HEK293T (cell line): ENCODE measurements around the gene ABHD12B.

Experiments
- ARNT ChIP-seq: fragments of 450-650 bp; IDR thresholded peaks from 2 replicates; pipeline ENCODE4 v1.6.1; 2017; ENCODE audit warnings: mild to moderate bottlenecking
- BHLHE40 ChIP-seq: fragments of 450-650 bp; IDR thresholded peaks from 2 replicates; pipeline ENCODE4 v1.6.1; 2016; ENCODE audit warnings: mild to moderate bottlenecking, moderate library complexity, borderline replicate concordance
- CTBP1 ChIP-seq: fragments of 450-650 bp; IDR thresholded peaks from 2 replicates; pipeline ENCODE4 v1.6.1; 2016; ENCODE audit warnings: borderline replicate concordance
- ELF4 ChIP-seq: fragments of 450-650 bp; IDR thresholded peaks from 2 replicates; pipeline ENCODE4 v1.6.1; 2017; ENCODE audit warnings: antibody characterized with exemption
- FOXA1 ChIP-seq: fragments of 450-650 bp; IDR thresholded peaks from 2 replicates; pipeline ENCODE4 v1.6.1; 2016; ENCODE audit warnings: mild to moderate bottlenecking
- FOXK2 ChIP-seq: fragments of 450-650 bp; IDR thresholded peaks from 2 replicates; pipeline ENCODE4 v1.6.1; 2016; ENCODE audit warnings: mild to moderate bottlenecking
- FOXM1 ChIP-seq: fragments of 450-650 bp; IDR thresholded peaks from 2 replicates; pipeline ENCODE4 v1.6.1; 2017; ENCODE audit warnings: mild to moderate bottlenecking, borderline replicate concordance
- NFRKB ChIP-seq: fragments of 450-650 bp; IDR thresholded peaks from 2 replicates; pipeline ENCODE4 v1.6.1; 2016; ENCODE audit warnings: mild to moderate bottlenecking, moderate library complexity
- SP1 ChIP-seq: fragments of 450-650 bp; IDR thresholded peaks from 2 replicates; pipeline ENCODE4 v1.6.1; 2017
- SUZ12 ChIP-seq: fragments of 450-650 bp; IDR thresholded peaks from 2 replicates; pipeline ENCODE4 v1.6.1; 2016; ENCODE audit warnings: mild to moderate bottlenecking
- TARDBP ChIP-seq: fragments of 450-650 bp; IDR thresholded peaks from 2 replicates; pipeline ENCODE4 v1.6.1; 2016
- TF ChIP-seq, protein P1 (sequence below): fragments of 450-650 bp; IDR thresholded peaks from 2 replicates; pipeline ENCODE4 v1.6.1; 2016

DNA sequence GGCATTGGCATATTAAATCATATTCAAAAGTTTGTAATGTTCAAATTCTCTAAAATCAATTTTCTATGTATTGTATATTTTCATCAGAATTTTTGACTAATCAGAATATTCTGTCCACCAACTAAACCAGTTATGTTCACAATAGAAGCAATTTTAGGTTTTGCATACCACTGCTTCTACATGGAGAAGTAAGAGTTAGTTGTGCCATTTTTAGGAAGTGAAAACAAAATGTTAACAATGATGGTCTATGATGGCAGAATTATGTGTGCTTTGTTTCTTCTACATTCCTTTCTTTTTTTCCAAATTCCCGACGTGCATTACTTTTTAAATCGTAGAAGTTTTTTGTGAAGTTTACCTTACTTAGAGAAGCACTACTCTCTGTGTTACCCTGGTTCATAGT lies 29.5 kb downstream of the ABHD12B start:
- TF ChIP-seq FOXK2 (no peak), ARNT (no peak), SUZ12 (no peak), FOXM1 (no peak), ELF4 (no peak), SP1 (no peak), CTBP1 (no peak), NFRKB (no peak), TARDBP (no peak), FOXA1 (no peak), BHLHE40 (no peak)
- TF ChIP-seq, protein P1, sequence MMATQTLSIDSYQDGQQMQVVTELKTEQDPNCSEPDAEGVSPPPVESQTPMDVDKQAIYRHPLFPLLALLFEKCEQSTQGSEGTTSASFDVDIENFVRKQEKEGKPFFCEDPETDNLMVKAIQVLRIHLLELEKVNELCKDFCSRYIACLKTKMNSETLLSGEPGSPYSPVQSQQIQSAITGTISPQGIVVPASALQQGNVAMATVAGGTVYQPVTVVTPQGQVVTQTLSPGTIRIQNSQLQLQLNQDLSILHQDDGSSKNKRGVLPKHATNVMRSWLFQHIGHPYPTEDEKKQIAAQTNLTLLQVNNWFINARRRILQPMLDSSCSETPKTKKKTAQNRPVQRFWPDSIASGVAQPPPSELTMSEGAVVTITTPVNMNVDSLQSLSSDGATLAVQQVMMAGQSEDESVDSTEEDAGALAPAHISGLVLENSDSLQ, result no peak
